ENCODE measurements around the gene TMCO4.

DNA sequence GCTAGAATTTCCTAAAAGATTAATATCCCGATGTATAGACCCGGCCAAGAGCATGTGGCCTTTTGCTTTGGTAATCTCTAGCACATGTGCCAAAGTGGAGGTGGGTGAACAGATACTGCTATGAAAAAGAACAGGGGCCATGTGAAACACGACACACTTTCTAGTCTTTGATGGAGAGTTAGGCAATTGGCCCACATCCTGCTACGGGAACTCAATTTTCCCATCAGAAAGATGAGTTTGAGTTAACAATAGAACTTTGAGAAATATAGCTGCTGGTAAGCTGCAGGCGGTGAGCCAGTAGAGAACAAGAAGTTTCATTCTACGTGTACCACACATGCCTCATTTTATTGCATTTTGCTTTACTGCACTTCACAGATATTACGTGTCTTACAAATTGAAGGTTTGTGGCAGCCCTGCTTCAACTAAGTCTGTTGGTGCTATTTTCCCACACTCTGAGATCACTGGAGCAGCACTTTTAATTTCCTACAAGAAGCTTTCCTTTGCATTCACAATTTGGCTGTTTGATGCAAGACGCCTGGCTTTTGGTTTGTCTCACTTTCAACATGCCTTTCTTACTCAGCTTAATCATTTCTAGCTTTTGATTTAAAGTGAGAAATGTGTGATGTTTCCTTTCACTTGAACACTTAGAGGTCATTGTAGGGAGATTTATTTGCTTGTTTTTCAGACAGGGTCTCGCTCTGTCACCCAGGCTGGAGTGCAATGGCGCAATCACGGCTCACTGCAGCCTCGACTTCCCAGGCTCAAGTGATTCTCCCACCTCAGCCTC, 88.7 kb downstream of the TMCO4 start:
- TF ChIP-seq CTCF (conservative IDR thresholded peaks at IDR 0.05; ENCODE audit: low read depth, low read length) (no peak), EZH2 (IDR thresholded peaks at IDR 0.05; ENCODE audit: borderline replicate concordance, low read depth, low read length, poor library complexity, severe bottlenecking) (no peak)

All from A673 (cell line).